ENCODE measurements around the gene SLC17A4.

SLC17A4 gene

DNA sequence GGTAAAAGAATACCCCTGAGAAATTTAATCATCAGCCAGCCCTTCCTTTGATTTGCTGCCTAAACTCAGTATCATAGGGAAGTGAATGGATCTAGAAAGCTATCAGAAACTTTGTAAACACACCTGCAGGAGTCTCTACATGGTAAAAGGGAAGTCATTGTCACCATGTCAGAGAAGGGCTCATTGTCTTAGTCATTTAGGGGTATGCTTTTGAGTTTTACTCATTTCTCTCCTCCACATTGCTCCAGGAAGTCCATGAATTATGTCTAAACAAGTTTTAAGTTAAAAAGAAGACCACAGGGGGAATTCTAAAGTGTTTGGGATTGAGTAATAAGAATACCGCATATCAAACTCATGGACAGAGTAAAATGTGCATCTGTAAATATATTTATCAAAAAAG lies 74.8 kb downstream of the SLC17A4 start:
- DNase-seq, result no peak

DNA sequence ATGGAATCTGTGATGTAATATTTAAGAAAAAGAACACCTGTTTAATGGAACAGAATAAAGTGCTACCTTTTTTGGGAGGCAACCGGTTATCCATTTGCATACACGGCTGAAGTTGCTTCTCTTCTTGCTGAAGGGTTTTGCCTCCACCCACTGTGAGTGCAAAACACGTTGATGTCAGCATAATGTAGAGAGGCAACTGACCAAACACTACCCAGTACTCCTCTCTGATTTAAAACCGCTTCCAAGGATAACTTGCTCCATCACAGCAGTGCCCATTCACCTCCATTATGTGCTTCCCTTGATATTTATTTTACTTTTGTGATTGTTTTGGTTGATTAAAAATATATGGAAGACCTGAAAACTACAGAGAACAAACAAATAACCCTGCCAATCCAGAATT lies 75.9 kb downstream of the SLC17A4 start:
- no peak for DNase-seq
